Type B pancreatic cell (in vitro differentiated cells): ENCODE results near the gene SDK1. TPM values are rescaled to one million over a fixed set of nuclear protein-coding genes. Genes with fewer than 3 reads are reported as not detected.

Experiments used
- DNase-seq: peaks from one replicate; pipeline ENCODE4 v3.0.0; 2021; ENCODE audit warnings: mixed read lengths; ENCODE audit not compliant: unreplicated experiment; ENCODE audit errors: extremely low spot score
- H3K27ac Mint-ChIP-seq: 2 replicates; pipeline ENCODE4 v1.8.0; 2021; ENCODE audit warnings: mild to moderate bottlenecking, mixed read lengths
- H3K27me3 Mint-ChIP-seq: 2 replicates; pipeline ENCODE4 v1.8.0; 2021; ENCODE audit warnings: mixed read lengths
- H3K36me3 Mint-ChIP-seq: 2 replicates; pipeline ENCODE4 v1.8.0; 2021; ENCODE audit warnings: mixed read lengths
- H3K4me1 Mint-ChIP-seq: one replicate; pipeline ENCODE4 v1.8.0; 2021; ENCODE audit warnings: mixed read lengths; ENCODE audit not compliant: unreplicated experiment
- H3K4me3 Mint-ChIP-seq: 2 replicates; pipeline ENCODE4 v1.8.0; 2021; ENCODE audit warnings: mild to moderate bottlenecking, mixed read lengths
- H3K9me3 Mint-ChIP-seq: 2 replicates; pipeline ENCODE4 v1.8.0; 2021; ENCODE audit warnings: mixed read lengths
- CTCF ChIP-seq: fragments of 200-600 bp; sonication (generic); conservative IDR thresholded peaks from 2 replicates; pipeline ENCODE4 v1.5.0; 2021; ENCODE audit warnings: antibody characterized with exemption, mild to moderate bottlenecking
- total RNA-seq: library from RNA; stranded (reverse); gene quantifications from 2 replicates; pipeline ENCODE4 v1.2.1, GENCODE V29; 2021; ENCODE audit warnings: low replicate concordance

The SDK1 gene
- total RNA-seq, 1 donor from 2014 or later = 26.1 TPM

- Mint-ChIP-seq H3K9me3 (no peaks in the 10 kb centered on the region), H3K27me3 (peaks cover 14% of the 10 kb centered on the region), H3K4me1 (peaks cover 14% of the 10 kb centered on the region), H3K27ac (no peak overlapping the region), H3K4me3 (no peak overlapping the region), H3K36me3 (no peaks in the 10 kb centered on the region)
- no peak for DNase-seq
- TF ChIP-seq CTCF = no peak
These were observed 35.7 kb upstream of the SDK1 start for GRCh38 chr7:3265388-3265787.

- no peaks in the 10 kb centered on the region for H3K9me3 Mint-ChIP-seq
- H3K36me3 Mint-ChIP-seq = no peaks in the 10 kb centered on the region
- peaks cover 14% of the 10 kb centered on the region for H3K27me3 Mint-ChIP-seq
- H3K4me3 Mint-ChIP-seq = no peak overlapping the region
- peaks cover 14% of the 10 kb centered on the region for H3K4me1 Mint-ChIP-seq
- H3K27ac Mint-ChIP-seq = no peak overlapping the region
- TF ChIP-seq CTCF = no peak
- no peak for DNase-seq
These were observed 34.8 kb upstream of the SDK1 start for GRCh38 chr7:3266240-3266639.

- H3K36me3 Mint-ChIP-seq = no peaks in the 10 kb centered on the region
- peak overlapping the region; percentile 24 for H3K27ac Mint-ChIP-seq
- no peak for DNase-seq
- TF ChIP-seq CTCF = no peak
- no peak overlapping the region for H3K4me3 Mint-ChIP-seq
- H3K9me3 Mint-ChIP-seq = no peaks in the 10 kb centered on the region
- H3K4me1 Mint-ChIP-seq = peaks cover 14% of the 10 kb centered on the region
- peaks cover 17% of the 10 kb centered on the region for H3K27me3 Mint-ChIP-seq
These were observed 32.9 kb upstream of the SDK1 start for GRCh38 chr7:3267966-3268690.

- peaks cover 4% of the 10 kb centered on the region for H3K27me3 Mint-ChIP-seq
- peaks cover 6% of the 10 kb centered on the region for H3K4me1 Mint-ChIP-seq
- DNase-seq = no peak
- no peak overlapping the region for H3K27ac Mint-ChIP-seq
- no peak for TF ChIP-seq CTCF
- H3K4me3 Mint-ChIP-seq = no peak overlapping the region
- H3K36me3 Mint-ChIP-seq = no peaks in the 10 kb centered on the region
- H3K9me3 Mint-ChIP-seq = no peaks in the 10 kb centered on the region
These were observed 30.7 kb upstream of the SDK1 start for GRCh38 chr7:3270362-3270761.

GRCh38 chr7:3271298-3271697 is 29.8 kb upstream of the SDK1 start:
- H3K27ac Mint-ChIP-seq = no peak overlapping the region
- H3K27me3 Mint-ChIP-seq = peaks cover 4% of the 10 kb centered on the region
- TF ChIP-seq CTCF = no peak
- H3K4me3 Mint-ChIP-seq = no peak overlapping the region
- DNase-seq = no peak
- no peaks in the 10 kb centered on the region for H3K36me3 Mint-ChIP-seq
- peaks cover 6% of the 10 kb centered on the region for H3K4me1 Mint-ChIP-seq
- no peaks in the 10 kb centered on the region for H3K9me3 Mint-ChIP-seq
